ENCODE results near the gene S1PR3.

The S1PR3 gene

DNA sequence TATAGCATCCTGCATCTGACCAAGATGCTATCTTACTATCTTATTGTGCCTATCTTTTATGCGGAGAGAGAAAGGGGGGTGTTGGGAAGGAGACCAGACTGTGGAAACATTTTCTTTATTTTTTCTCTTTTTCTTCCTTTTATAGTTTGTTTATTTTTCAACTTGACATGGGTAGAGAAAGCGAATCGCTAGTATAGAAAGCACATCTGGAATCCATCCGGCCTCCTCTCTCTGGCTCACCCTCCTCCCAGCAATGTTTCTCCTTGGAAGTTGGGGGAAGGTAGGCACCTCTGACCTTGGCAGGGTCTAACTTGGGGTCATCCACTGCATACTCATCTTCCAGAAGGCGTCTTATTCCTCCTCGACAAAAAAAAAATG lies 3.9 kb downstream of the S1PR3 start:
- DNase-seq (ENCODE audit: low read depth), result no peak
- H3K4me3 ChIP-seq (ENCODE audit: low read depth, low read length), result no peak overlapping the region
- in situ Hi-C loops (cut with HindIII; ENCODE audit: low sequenced_read_pairs), result no loop called here
- TF ChIP-seq, protein P1, sequence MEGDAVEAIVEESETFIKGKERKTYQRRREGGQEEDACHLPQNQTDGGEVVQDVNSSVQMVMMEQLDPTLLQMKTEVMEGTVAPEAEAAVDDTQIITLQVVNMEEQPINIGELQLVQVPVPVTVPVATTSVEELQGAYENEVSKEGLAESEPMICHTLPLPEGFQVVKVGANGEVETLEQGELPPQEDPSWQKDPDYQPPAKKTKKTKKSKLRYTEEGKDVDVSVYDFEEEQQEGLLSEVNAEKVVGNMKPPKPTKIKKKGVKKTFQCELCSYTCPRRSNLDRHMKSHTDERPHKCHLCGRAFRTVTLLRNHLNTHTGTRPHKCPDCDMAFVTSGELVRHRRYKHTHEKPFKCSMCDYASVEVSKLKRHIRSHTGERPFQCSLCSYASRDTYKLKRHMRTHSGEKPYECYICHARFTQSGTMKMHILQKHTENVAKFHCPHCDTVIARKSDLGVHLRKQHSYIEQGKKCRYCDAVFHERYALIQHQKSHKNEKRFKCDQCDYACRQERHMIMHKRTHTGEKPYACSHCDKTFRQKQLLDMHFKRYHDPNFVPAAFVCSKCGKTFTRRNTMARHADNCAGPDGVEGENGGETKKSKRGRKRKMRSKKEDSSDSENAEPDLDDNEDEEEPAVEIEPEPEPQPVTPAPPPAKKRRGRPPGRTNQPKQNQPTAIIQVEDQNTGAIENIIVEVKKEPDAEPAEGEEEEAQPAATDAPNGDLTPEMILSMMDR (IDR thresholded peaks at IDR 0.05; ENCODE audit: low read depth, low read length, missing control alignments), result no peak

DNA sequence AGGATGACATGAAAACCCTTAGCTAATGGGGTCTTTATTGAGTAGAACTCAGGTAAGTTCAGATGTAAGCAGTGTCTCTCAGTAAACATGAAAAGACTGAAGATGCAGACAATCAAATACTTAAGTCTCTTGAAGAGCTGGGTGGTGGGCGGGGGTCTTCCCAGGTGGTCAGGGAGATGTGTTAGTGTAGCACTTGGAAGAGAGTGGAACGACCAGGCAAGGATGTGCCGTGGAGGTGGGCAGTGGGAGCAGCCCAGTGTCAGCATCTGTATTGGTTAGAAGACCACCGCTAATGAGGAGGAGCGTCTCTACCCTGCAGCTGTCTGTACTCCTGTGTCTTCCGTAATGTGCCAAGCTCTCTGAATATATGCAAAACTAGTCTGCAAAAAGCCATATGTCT lies 4.4 kb downstream of the S1PR3 start:
- TF ChIP-seq, protein P1 (IDR thresholded peaks at IDR 0.05; ENCODE audit: low read depth, low read length, missing control alignments), result no peak
- DNase-seq (ENCODE audit: low read depth), result no peak
- in situ Hi-C loops (cut with HindIII; ENCODE audit: low sequenced_read_pairs), result no loop called here
- no peak overlapping the region for H3K4me3 ChIP-seq (ENCODE audit: low read depth, low read length)

DNA sequence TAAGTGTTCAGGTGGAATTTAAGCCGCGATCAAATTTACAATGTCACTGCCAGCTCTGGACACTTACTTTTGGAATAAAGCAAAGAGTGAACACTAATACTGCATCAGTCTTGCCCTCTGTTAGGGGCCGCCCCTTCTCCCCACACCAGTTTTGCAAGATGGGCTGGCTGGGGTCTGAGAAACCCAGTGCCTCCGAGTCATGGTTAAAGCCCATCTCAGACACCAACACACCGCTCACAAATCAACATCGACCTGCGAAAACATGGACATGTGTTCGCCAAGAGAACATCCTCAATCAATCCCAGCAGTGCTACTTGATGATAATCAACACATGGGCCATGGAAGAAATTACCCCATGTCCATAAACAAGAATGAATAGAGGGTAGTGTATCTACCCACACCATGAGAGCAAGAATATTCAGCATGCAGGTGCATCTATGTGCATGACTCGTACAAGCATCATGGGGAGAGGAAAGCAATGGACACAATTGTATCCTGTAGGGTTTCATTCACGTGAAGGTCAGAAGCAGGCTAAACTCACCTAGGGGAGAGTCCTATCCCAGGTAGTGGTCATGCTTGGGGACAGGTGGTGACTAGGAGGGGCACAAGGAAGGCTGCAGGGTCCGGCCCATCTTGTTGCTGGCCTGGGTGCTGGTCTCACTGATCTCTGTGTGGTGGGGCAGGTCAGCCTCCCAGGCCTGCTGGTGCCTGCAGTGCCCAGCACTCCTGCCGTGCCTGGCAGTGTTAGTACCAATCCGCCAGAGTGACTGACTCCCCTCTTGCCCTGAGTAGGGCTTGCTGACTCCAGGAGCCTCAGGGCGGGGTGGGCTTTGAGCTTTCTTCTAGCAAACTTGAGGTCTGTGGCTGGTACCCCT lies 5.0 kb downstream of the S1PR3 start:
- DNase-seq (ENCODE audit: low read depth), result no peak
- TF ChIP-seq, protein P1 (IDR thresholded peaks at IDR 0.05; ENCODE audit: low read depth, low read length, missing control alignments), result no peak
- in situ Hi-C loops (cut with HindIII; ENCODE audit: low sequenced_read_pairs), result no loop called here
- H3K4me3 ChIP-seq (ENCODE audit: low read depth, low read length), result no peak overlapping the region

DNA sequence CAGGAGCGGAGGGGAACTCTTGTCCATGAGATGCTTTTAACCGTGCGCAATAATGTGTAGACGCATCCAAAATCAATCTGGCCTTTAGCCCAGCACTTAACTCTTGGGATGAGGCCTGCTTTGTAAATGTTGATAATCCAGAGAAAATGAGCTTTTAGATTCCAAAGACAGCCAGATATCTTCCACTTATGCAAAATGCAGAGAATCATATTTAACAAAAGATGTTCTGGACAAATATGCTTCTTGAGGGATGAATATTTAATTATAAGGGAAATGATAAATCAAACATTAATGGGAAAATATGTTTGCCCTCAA lies 5.6 kb downstream of the S1PR3 start:
- TF ChIP-seq, protein P1 (IDR thresholded peaks at IDR 0.05; ENCODE audit: low read depth, low read length, missing control alignments), result no peak
- no peak overlapping the region for H3K4me3 ChIP-seq (ENCODE audit: low read depth, low read length)
- in situ Hi-C loops (cut with HindIII; ENCODE audit: low sequenced_read_pairs), result no loop called here
- no peak for DNase-seq (ENCODE audit: low read depth)

DNA sequence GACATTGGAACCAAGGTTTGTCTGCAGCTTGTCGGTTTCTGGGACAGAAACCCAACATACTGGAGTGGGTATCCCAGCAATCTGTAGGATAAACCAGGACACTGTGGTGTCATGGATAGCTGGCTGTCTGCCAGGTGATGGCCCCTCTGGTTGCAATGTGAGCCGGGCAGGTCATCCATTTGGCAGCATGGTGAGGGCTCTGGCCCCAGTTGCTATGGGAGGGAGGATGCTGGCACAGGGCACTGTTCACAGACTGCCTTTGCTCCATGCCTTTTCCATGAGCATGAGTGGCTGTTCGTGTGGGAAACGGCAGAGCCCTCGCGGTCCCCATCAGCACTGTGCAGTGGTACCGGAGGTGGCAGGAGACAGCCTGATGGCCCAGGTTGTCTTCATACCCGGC lies 6.4 kb downstream of the S1PR3 start:
- H3K4me3 ChIP-seq (ENCODE audit: low read depth, low read length), result no peak overlapping the region
- in situ Hi-C loops (cut with HindIII; ENCODE audit: low sequenced_read_pairs), result no loop called here
- TF ChIP-seq, protein P1 (IDR thresholded peaks at IDR 0.05; ENCODE audit: low read depth, low read length, missing control alignments), result no peak
- DNase-seq (ENCODE audit: low read depth), result no peak

DNA sequence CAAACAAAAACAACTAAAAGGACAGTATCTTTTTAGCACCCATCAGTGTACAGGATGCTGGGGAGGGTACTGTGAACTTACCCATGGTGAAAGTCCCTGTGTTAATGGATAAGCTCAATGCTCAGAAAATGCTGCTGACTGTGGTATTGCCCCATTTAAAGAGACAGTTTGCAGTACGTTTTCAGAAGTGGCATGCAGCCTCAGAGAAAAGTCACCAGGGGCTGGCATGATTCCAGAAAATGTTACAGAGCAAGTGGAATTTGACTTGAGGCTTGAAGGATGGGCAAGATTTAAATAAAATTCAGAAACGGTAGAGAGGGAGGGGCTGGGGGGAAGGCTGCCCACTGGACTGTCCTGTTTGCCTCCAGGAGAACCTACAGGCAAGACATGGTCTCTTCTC lies 7.2 kb downstream of the S1PR3 start:
- in situ Hi-C loops (cut with HindIII; ENCODE audit: low sequenced_read_pairs), result no loop called here
- TF ChIP-seq, protein P1 (IDR thresholded peaks at IDR 0.05; ENCODE audit: low read depth, low read length, missing control alignments), result no peak
- no peak for DNase-seq (ENCODE audit: low read depth)
- no peak overlapping the region for H3K4me3 ChIP-seq (ENCODE audit: low read depth, low read length)

Measured in astrocyte of the cerebellum (primary cell).